ENCODE measurements around the gene NOP56. TPM values are rescaled to one million over a fixed set of nuclear protein-coding genes. Genes with fewer than 3 reads are reported as not detected.
A peak's percentile ranks its signal among the peaks of the same experiment; 100 is the strongest.

The NOP56 gene
- total and polyA plus RNA-seq, 8 donors: 36.2 to 204 (median 72.0) TPM

DNA sequence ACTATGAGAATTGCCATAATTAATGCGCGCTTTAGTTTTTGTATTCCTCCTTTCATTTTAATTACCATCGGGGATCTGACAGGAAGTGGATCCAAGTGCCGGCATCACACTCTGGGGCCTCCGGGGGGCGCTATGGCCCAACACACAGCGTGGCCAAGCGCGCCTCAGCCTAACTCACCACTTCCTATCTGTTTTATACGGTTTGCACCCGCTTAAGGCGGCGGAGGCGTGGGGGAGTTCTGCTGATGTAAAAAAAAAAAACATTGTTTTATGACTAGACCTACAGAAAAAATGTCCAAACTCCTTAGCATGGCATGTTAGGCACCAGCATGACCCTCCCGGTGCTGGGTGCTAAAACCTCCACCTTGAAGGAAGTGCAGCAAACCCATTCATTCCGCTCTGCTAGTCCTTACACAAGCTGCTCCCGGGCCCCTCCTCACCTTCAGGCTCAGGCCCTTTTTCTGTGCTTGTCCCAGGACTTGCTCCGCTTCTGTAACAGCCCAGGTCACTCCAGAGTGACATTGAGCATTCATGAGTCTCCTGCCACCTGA is 35.7 kb downstream of the NOP56 start:
- peak in 3 of 4 donors; percentile 51 to 77 (median 72) for ATAC-seq
- Histone ChIP-seq H3K36me3 (no peaks in the 10 kb centered on the region), H3K4me3 (no peak overlapping the region), H3K27ac (no peak overlapping the region), H3K9me3 (no peaks in the 10 kb centered on the region), H3K4me1 (no peaks in the 10 kb centered on the region), H3K27me3 (no peaks in the 10 kb centered on the region)
- TF ChIP-seq, protein P1, sequence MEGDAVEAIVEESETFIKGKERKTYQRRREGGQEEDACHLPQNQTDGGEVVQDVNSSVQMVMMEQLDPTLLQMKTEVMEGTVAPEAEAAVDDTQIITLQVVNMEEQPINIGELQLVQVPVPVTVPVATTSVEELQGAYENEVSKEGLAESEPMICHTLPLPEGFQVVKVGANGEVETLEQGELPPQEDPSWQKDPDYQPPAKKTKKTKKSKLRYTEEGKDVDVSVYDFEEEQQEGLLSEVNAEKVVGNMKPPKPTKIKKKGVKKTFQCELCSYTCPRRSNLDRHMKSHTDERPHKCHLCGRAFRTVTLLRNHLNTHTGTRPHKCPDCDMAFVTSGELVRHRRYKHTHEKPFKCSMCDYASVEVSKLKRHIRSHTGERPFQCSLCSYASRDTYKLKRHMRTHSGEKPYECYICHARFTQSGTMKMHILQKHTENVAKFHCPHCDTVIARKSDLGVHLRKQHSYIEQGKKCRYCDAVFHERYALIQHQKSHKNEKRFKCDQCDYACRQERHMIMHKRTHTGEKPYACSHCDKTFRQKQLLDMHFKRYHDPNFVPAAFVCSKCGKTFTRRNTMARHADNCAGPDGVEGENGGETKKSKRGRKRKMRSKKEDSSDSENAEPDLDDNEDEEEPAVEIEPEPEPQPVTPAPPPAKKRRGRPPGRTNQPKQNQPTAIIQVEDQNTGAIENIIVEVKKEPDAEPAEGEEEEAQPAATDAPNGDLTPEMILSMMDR (IDR thresholded peaks at IDR 0.05): peak in 2 of 4 donors; percentile 34 to 36
- WGBS, 2 donors: 26 to 34% methylated on average over 18 of the region's 18 CpGs
- intact Hi-C loops (cut with DNase I): no loop called here
- DNase-seq: peak in 2 of 6 donors; percentile 43 to 67
- FAIRE-seq: no peak

DNA sequence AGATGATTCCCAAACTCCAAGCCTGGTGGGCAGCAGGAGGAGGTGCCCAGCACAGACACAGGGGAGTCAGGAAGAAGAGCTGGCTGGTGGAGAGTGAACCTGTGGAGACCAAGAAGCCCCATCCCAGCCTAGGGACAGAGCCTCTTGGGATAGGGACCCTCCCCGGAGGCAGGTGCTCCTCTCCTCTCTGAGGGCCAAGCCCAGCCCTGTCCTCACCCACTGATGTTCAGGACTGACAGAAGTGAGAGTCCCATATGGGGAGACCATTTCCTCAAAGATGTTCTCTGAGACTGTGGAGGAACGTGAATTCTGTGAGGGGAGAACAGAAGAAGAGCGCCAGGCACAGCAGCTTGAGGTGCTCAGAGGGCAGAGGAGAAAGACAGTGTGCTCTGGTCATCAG is 37.8 kb downstream of the NOP56 start:
- no peak for ATAC-seq
- FAIRE-seq: no peak
- TF ChIP-seq, protein P1 (IDR thresholded peaks at IDR 0.05): no peak
- H3K27ac ChIP-seq: no peak overlapping the region
- WGBS, 2 donors: 81 to 87% methylated on average over 3 of the region's 3 CpGs
- no peaks in the 10 kb centered on the region for H3K36me3 ChIP-seq
- H3K4me3 ChIP-seq: no peak overlapping the region
- DNase-seq: no peak
- H3K9me3 ChIP-seq: no peaks in the 10 kb centered on the region
- intact Hi-C loops (cut with DNase I): no loop called here
- H3K4me1 ChIP-seq: no peaks in the 10 kb centered on the region
- H3K27me3 ChIP-seq: no peaks in the 10 kb centered on the region

DNA sequence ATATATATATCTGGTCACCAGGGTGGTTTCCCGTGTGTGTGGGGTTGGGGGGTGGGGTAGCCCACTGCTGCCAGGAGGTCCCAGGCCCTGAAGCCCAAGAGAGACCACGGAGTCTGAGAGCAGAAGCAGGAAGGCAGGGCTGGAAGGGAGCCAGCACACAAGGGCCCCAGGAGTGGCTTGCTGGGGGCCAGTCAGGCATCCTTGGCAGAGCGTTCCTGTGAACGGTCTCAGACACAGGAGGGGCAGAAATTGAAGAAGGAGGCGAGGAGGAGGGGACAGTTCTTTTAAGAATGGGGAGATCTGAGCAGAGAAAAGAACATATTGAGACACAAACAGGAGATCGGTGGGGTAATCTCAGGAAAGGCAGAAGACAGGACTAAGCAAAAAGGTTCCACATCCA is 38.3 kb downstream of the NOP56 start:
- WGBS, 2 donors: 77 to 80% methylated on average over 6 of the region's 6 CpGs
- TF ChIP-seq, protein P1 (IDR thresholded peaks at IDR 0.05): no peak
- H3K27me3 ChIP-seq: no peaks in the 10 kb centered on the region
- intact Hi-C loops (cut with DNase I): no loop called here
- H3K4me3 ChIP-seq: no peak overlapping the region
- ATAC-seq (no peak), DNase-seq (no peak), FAIRE-seq (no peak)
- H3K27ac ChIP-seq: no peak overlapping the region
- H3K4me1 ChIP-seq: no peaks in the 10 kb centered on the region
- no peaks in the 10 kb centered on the region for H3K36me3 ChIP-seq
- no peaks in the 10 kb centered on the region for H3K9me3 ChIP-seq

DNA sequence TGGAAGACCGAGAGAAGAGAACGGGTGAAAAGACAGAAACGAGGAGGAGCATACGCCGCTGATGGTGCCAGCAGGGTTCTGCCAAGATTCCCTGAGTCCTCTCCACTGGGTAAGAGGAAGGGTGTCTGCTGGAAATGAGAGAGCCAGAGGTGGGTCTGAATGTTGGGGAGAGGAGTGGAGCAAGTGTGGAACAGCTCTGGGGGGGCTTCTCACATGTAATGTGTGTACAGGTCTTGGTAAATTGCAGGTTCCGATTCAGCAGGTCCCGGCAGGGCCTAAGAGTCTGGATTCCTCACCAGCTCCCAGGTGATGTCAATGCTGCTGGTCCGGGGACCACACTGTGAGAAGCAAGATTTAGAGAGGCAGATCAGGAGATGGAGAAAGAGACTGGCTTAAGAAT is 38.7 kb downstream of the NOP56 start:
- TF ChIP-seq, protein P1 (IDR thresholded peaks at IDR 0.05): no peak
- no peak for FAIRE-seq
- no peak for ATAC-seq
- H3K4me1 ChIP-seq: no peaks in the 10 kb centered on the region
- no peak for DNase-seq
- H3K36me3 ChIP-seq: no peaks in the 10 kb centered on the region
- H3K9me3 ChIP-seq: no peaks in the 10 kb centered on the region
- intact Hi-C loops (cut with DNase I): no loop called here
- WGBS, 2 donors: 89 to 98% methylated on average over 8 of the region's 8 CpGs
- no peak overlapping the region for H3K4me3 ChIP-seq
- no peaks in the 10 kb centered on the region for H3K27me3 ChIP-seq
- H3K27ac ChIP-seq: no peak overlapping the region

DNA sequence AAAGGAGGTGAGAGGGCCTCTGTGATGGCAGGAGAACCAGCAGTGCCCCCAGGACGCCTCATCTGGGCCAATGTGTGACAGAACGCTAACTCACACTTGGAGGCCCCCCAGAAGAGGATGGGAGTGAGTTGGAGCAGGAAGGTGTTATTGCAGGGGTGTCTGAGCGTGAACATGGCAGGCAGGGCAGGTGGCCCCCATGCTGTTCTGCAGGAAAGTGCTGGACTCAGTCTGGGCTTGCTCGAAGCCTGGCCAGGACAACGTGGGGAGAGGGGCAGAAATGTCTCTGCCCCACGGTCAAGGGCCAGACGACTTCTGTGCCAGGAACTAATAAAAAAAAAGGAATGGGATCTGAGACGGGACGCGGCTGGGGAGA is 39.2 kb downstream of the NOP56 start:
- no peak for DNase-seq
- ATAC-seq: no peak
- no peaks in the 10 kb centered on the region for H3K36me3 ChIP-seq
- 51 to 55% methylated on average over 10 of the region's 10 CpGs for WGBS, 2 donors
- intact Hi-C loops (cut with DNase I): no loop called here
- no peaks in the 10 kb centered on the region for H3K4me1 ChIP-seq
- peak overlapping the region in 2 of 4 donors; percentile 67 to 68 for H3K27ac ChIP-seq
- TF ChIP-seq, protein P1 (IDR thresholded peaks at IDR 0.05): no peak
- H3K4me3 ChIP-seq: peak overlapping the region in 2 of 4 donors; percentile 50 to 52
- FAIRE-seq: no peak
- H3K9me3 ChIP-seq: no peaks in the 10 kb centered on the region
- H3K27me3 ChIP-seq: no peaks in the 10 kb centered on the region

All from pancreas (tissue), 10 donors.